ENCODE data around the gene MMP24OS. TPM values are rescaled to one million over a fixed set of nuclear protein-coding genes. Genes with fewer than 3 reads are reported as not detected.
A peak's percentile ranks its signal among the peaks of the same experiment; 100 is the strongest.

MMP24OS gene
- total and polyA plus RNA-seq, 10 of the 15 experiments (the other 5 are each of a cell fraction or from before 2014, with no cell fraction given) = 2.0 to 30.9 (median 10.9) TPM

GRCh38 chr20:35284267-35284991 lies 6.5 kb upstream of the MMP24OS start, which contains the start of gene EIF6:
EIF6 (minus strand) TSS chr20:35284772; CDS start chr20:35284487, 285 bp downstream.
- BruUV-seq (replicated peaks) = no TSS peak
- peak; percentile 95 for ATAC-seq
- WGBS (ENCODE audit: insufficient coverage, insufficient replicate concordance, low lambda C conversion rate, missing lambda C conversion rate) = under 1% methylated on average over 43 of the region's 61 CpGs
- Histone ChIP-seq H3K4me1 (ENCODE audit: control insufficient read depth, insufficient read depth, low read length) (peaks cover 3% of the 10 kb centered on the region; the same call in 1 of the 2 replicates), H3K27ac (ENCODE audit: control insufficient read depth, insufficient read depth) (peak within 1 kb of the TSS; percentile 49), H3K79me2 (ENCODE audit: control insufficient read depth, insufficient read depth, low read length) (peaks cover 24% of the 10 kb centered on the region), H4K20me1 (ENCODE audit: control insufficient read depth, insufficient read depth) (peaks cover 6% of the 10 kb centered on the region; the same call in 1 of the 2 replicates), H3K4me3 (peak within 1 kb of the TSS; percentile 100), H3K4me2 (ENCODE audit: control insufficient read depth, insufficient read depth) (peak within 1 kb of the TSS; percentile 100), H3K36me3 (ENCODE audit: control insufficient read depth in 2 of 2, insufficient read depth in 2 of 2, low read length in 1 of 2) (peaks cover 7 to 9% of the 10 kb centered on the region in 2 experiments; a peak in 3 of 4 replicates), H2AFZ (ENCODE audit: control insufficient read depth, low read depth, low read length) (peak within 1 kb of the TSS; percentile 96), H3K9me3 (replicated peaks; ENCODE audit: control insufficient read depth, insufficient read depth, low read length) (no peaks in the 10 kb centered on the region), H3K27me3 (replicated peaks in 1 of 2; ENCODE audit: control insufficient read depth in 2 of 2, insufficient read depth in 2 of 2, low read length in 1 of 2) (no peaks in the 10 kb centered on the region), H3K9ac (ENCODE audit: control insufficient read depth, insufficient read depth, low read length) (peak within 1 kb of the TSS; percentile 84)
- RAD21 ChIA-PET (ENCODE audit: unreplicated experiment) = interaction anchor here (0.6 to 1.4 kb wide), 3 partner anchors 103 to 164 kb away, joined by 3 to 8 read pairs (median 4); no protein-coding TSS in a partner anchor
- in situ Hi-C loops (cut with MboI) (no loop called here), intact Hi-C loops (cut with micrococcal nuclease; ENCODE audit: unreplicated experiment) (no loop called here)
- POLR2A ChIA-PET = interaction anchor here (0.6 kb wide), 3 partner anchors 583 to 1590 kb away, joined by 3 to 5 read pairs (median 3); no protein-coding TSS in a partner anchor
- SMC1A ChIA-PET (ENCODE audit: uncharacterized antibody, unreplicated experiment) = interaction anchor here (1.6 kb wide), 1 partner anchor 138 kb away, joined by 6 read pairs; the partner anchor contains the start of gene EDEM2
- DNase-seq (ENCODE audit: low read depth, low spot score) = peak; percentile 36
- FAIRE-seq = peak; percentile 88
- CTCF ChIA-PET = interaction anchor here (0.6 to 3.4 kb wide), 5 partner anchors 19 to 462 kb away, joined by 3 to 14 read pairs (median 3); no protein-coding TSS in a partner anchor
- 0 out of 2 replicates have a peak, but pooled peaks have one; percentile 38 for TF ChIP-seq DPF2 (IDR thresholded peaks at IDR 0.05)
- TF ChIP-seq PAX5 (IDR thresholded peaks at IDR 0.05; ENCODE audit: borderline replicate concordance, low read depth, low read length) = 0 out of 2 replicates have a peak, but pooled peaks have one; percentile 10
- TF ChIP-seq NFXL1 (IDR thresholded peaks at IDR 0.05; ENCODE audit: borderline replicate concordance) = no peak
- TF ChIP-seq ETV6 (conservative IDR thresholded peaks at IDR 0.05 in 1 of 2, IDR thresholded peaks at IDR 0.05 in 1 of 2; ENCODE audit: borderline replicate concordance in 1 of 2, low read depth in 1 of 2) = peak; percentile 86 to 91; a peak in 2 of 4 replicates
- TF ChIP-seq RELA (IDR thresholded peaks at IDR 0.05; ENCODE audit: borderline replicate concordance, partially characterized antibody) = no peak
- TF ChIP-seq HDAC2 (IDR thresholded peaks at IDR 0.05) = no peak
- TF ChIP-seq IRF4 (IDR thresholded peaks at IDR 0.05; ENCODE audit: low read depth, low read length) = no peak
- TF ChIP-seq IKZF1 (conservative IDR thresholded peaks at IDR 0.05) = peak; percentile 77
- peak; percentile 93 to 98 for TF ChIP-seq SRF (IDR thresholded peaks at IDR 0.05; ENCODE audit: low read depth in 2 of 2, low read length in 2 of 2)
- TF ChIP-seq SMAD5 (IDR thresholded peaks at IDR 0.05; ENCODE audit: low read depth) = peak; percentile 64; the same call in 1 of the 2 replicates
- TF ChIP-seq POLR2AphosphoS2 (IDR thresholded peaks at IDR 0.05; ENCODE audit: low read depth, low read length) = 0 out of 2 replicates have a peak, but pooled peaks have one; percentile 60
- no peak for TF ChIP-seq CHD4 (IDR thresholded peaks at IDR 0.05)
- TF ChIP-seq ELK1 (IDR thresholded peaks at IDR 0.05; ENCODE audit: low read depth, low read length) = peak; percentile 99
- no peak for TF ChIP-seq NBN (IDR thresholded peaks at IDR 0.05)
- 0 out of 2 replicates have a peak, but pooled peaks have one; percentile 40 for TF ChIP-seq E2F4 (IDR thresholded peaks at IDR 0.05; ENCODE audit: low read depth, low read length)
- 0 out of 2 replicates have a peak, but pooled peaks have one; percentile 22 for TF ChIP-seq CREM (IDR thresholded peaks at IDR 0.05; ENCODE audit: low read depth)
- peak in 1 of 2 experiments; percentile 79; a peak in 2 of 3 replicates for TF ChIP-seq EGR1 (IDR thresholded peaks at IDR 0.05; ENCODE audit: borderline replicate concordance in 1 of 2, low read depth in 2 of 2, low read length in 2 of 2)
- TF ChIP-seq BRCA1 (IDR thresholded peaks at IDR 0.05; ENCODE audit: low read depth, low read length) = no peak
- TF ChIP-seq CBX3 (IDR thresholded peaks at IDR 0.05; ENCODE audit: borderline replicate concordance, low read depth) = no peak
- TF ChIP-seq MTA2 (IDR thresholded peaks at IDR 0.05; ENCODE audit: low read depth) = 0 out of 2 replicates have a peak, but pooled peaks have one; percentile 22
